ENCODE data around the gene ALG5.

ALG5 gene

GRCh38 chr13:36975172-36975571 is 24.0 kb downstream of the ALG5 start:
- no peak for DNase-seq

- no peak for DNase-seq
These were observed 25.4 kb downstream of the ALG5 start for GRCh38 chr13:36973621-36974295.

GRCh38 chr13:36973009-36973408 is 26.1 kb downstream of the ALG5 start:
- no peak for DNase-seq

GRCh38 chr13:36966404-36966803 is 32.7 kb downstream of the ALG5 start:
- DNase-seq, result no peak

- DNase-seq, result no peak
These were observed 33.4 kb downstream of the ALG5 start for GRCh38 chr13:36965767-36966166.

- DNase-seq, result no peak
These were observed 39.6 kb downstream of the ALG5 start for GRCh38 chr13:36959456-36960116.

GRCh38 chr13:36954542-36954941 is 44.6 kb downstream of the ALG5 start:
- no peak for DNase-seq

- DNase-seq, result no peak
These were observed 48.2 kb downstream of the ALG5 start for GRCh38 chr13:36950920-36951319.

GRCh38 chr13:36950330-36950729 is 48.8 kb downstream of the ALG5 start:
- no peak for DNase-seq

- DNase-seq, result no peak
These were observed 54.1 kb downstream of the ALG5 start for GRCh38 chr13:36945078-36945477.

GRCh38 chr13:36925603-36926002 is 73.5 kb downstream of the ALG5 start:
- DNase-seq, result no peak

GRCh38 chr13:36924001-36924400 is 75.1 kb downstream of the ALG5 start:
- no peak for DNase-seq

GRCh38 chr13:36921631-36922301 is 77.4 kb downstream of the ALG5 start:
- peak; percentile 36 for DNase-seq

GRCh38 chr13:36920616-36921185 is 78.4 kb downstream of the ALG5 start:
- DNase-seq, result no peak

- peak; percentile 89 for DNase-seq
These were observed 79.1 kb downstream of the ALG5 start, which contains the start of gene SMAD9 for GRCh38 chr13:36919833-36920615. TSS of gene SMAD9 (minus strand) at chr13:36920238. CDS start at chr13:36879689, 40,549 bp downstream.

- peak; percentile 79 for DNase-seq
These were observed 79.8 kb downstream of the ALG5 start for GRCh38 chr13:36919171-36919832.

GRCh38 chr13:36918246-36919131 is 80.7 kb downstream of the ALG5 start:
- DNase-seq, result peak; percentile 43

- DNase-seq, result no peak
These were observed 81.8 kb downstream of the ALG5 start for GRCh38 chr13:36917311-36917710.

- DNase-seq, result no peak
These were observed 83.1 kb downstream of the ALG5 start for GRCh38 chr13:36915896-36916640.

GRCh38 chr13:36915106-36915505 is 84.0 kb downstream of the ALG5 start:
- no peak for DNase-seq

All from femur (tissue), 1 donor.